Neural progenitor cell (in vitro differentiated cells): ENCODE results near the gene BMF. TPM values are rescaled to one million over a fixed set of nuclear protein-coding genes. Genes with fewer than 3 reads are reported as not detected.

Source experiments
- DNase-seq: peaks from one replicate; pipeline ENCODE4 v3.0.0-alpha.2; 2016; ENCODE audit warnings: low spot score
- H2AFZ ChIP-seq: fragments of 200-600 bp; sonication (generic); replicated peaks from 2 replicates; pipeline ENCODE4 v1.6.1; 2016; ENCODE audit warnings: antibody characterized with exemption
- H3F3A ChIP-seq: fragments of 200-600 bp; sonication (generic); 2 replicates; pipeline ENCODE4 v1.6.1; 2016; ENCODE audit warnings: antibody characterized with exemption, low read depth
- H3K27ac ChIP-seq: fragments of 200-600 bp; sonication (generic); 2 replicates; pipeline ENCODE4 v1.5.1; 2016; ENCODE audit warnings: mild to moderate bottlenecking
- H3K27me3 ChIP-seq: fragments of 200-600 bp; sonication (generic); 2 replicates; pipeline ENCODE4 v1.6.1; 2016; ENCODE audit warnings: mild to moderate bottlenecking, moderate library complexity
- H3K36me3 ChIP-seq: fragments of 200-600 bp; sonication (generic); 2 replicates; pipeline ENCODE4 v1.5.1; 2016
- H3K4me1 ChIP-seq: fragments of 200-600 bp; sonication (generic); 2 replicates; pipeline ENCODE4 v1.6.1; 2016; ENCODE audit warnings: mixed run types
- H3K4me2 ChIP-seq: fragments of 200-600 bp; sonication (generic); 2 replicates; pipeline ENCODE4 v1.6.1; 2016
- H3K4me3 ChIP-seq: fragments of 200-600 bp; sonication (generic); 2 replicates; pipeline ENCODE4 v1.5.1; 2016
- H3K79me2 ChIP-seq: fragments of 200-600 bp; sonication (generic); 2 replicates; pipeline ENCODE4 v1.6.1; 2016; ENCODE audit warnings: low read depth
- H3K9ac ChIP-seq: fragments of 200-600 bp; sonication (generic); 2 replicates; pipeline ENCODE4 v1.6.1; 2016
- H3K9me3 ChIP-seq: fragments of 200-600 bp; sonication (generic); 2 replicates; pipeline ENCODE4 v1.5.1; 2016; ENCODE audit warnings: low read depth
- H4K20me1 ChIP-seq: fragments of 200-600 bp; sonication (generic); 2 replicates; pipeline ENCODE4 v1.6.1; 2016; ENCODE audit warnings: low read depth
- H3K27ac Mint-ChIP-seq: 3 replicates; pipeline ENCODE4 v1.8.0; 2021; ENCODE audit warnings: mixed read lengths
- H3K27me3 Mint-ChIP-seq: 2 replicates; pipeline ENCODE4 v1.8.0; 2022; ENCODE audit warnings: low read depth, mild to moderate bottlenecking, inconsistent platforms, moderate library complexity, mixed read lengths; ENCODE audit not compliant: insufficient read depth
- H3K36me3 Mint-ChIP-seq: 3 replicates; pipeline ENCODE4 v1.8.0; 2021; ENCODE audit warnings: mixed read lengths
- H3K4me1 Mint-ChIP-seq: 3 replicates; pipeline ENCODE4 v1.8.0; 2021; ENCODE audit warnings: mixed read lengths
- H3K4me3 Mint-ChIP-seq: 3 replicates; pipeline ENCODE4 v1.8.0; 2021; ENCODE audit warnings: mild to moderate bottlenecking, moderate library complexity, mixed read lengths
- H3K9me3 Mint-ChIP-seq: 3 replicates; pipeline ENCODE4 v1.8.0; 2020; ENCODE audit warnings: mixed read lengths
- CTCF ChIP-seq: fragments of 200-600 bp; sonication (generic); IDR thresholded peaks from 2 replicates; pipeline ENCODE4 v1.5.1; 2017; ENCODE audit warnings: antibody characterized with exemption, mild to moderate bottlenecking
- EZH2 ChIP-seq: fragments of 200-600 bp; sonication (generic); IDR thresholded peaks from 2 replicates; pipeline ENCODE4 v1.6.1; 2017; ENCODE audit warnings: antibody characterized with exemption, mild to moderate bottlenecking, moderate library complexity
- EZH2phosphoT487 ChIP-seq: fragments of 200-600 bp; sonication (generic); IDR thresholded peaks from 2 replicates; pipeline ENCODE4 v1.6.1; 2017; ENCODE audit warnings: antibody characterized with exemption
- total RNA-seq: library from RNA; depleted of rRNA; stranded (reverse); fragments of >200 nt; gene quantifications from 2 replicates; pipeline ENCODE4 v1.2.3, GENCODE V29; 2015; ENCODE audit warnings: low replicate concordance

The BMF gene
- total RNA-seq, 1 donor from 2014 or later = 8.0 TPM

GRCh38 chr15:40070608-40071218, 38.0 kb downstream of the BMF start:
- Mint-ChIP-seq H3K9me3 (peaks cover 3% of the 10 kb centered on the region), H3K36me3 (peaks cover 2% of the 10 kb centered on the region), H3K4me3 (no peak overlapping the region), H3K4me1 (peaks cover 38% of the 10 kb centered on the region), H3K27me3 (peaks cover 5% of the 10 kb centered on the region), H3K27ac (no peak overlapping the region)
- Histone ChIP-seq H3K27ac (no peak overlapping the region), H3K79me2 (no peaks in the 10 kb centered on the region), H3K4me2 (no peak overlapping the region), H3K4me3 (no peak overlapping the region), H3K27me3 (no peaks in the 10 kb centered on the region), H2AFZ (no peak overlapping the region), H3K4me1 (peaks cover 29% of the 10 kb centered on the region), H3K36me3 (no peaks in the 10 kb centered on the region), H3K9me3 (no peaks in the 10 kb centered on the region), H3F3A (peaks cover 21% of the 10 kb centered on the region), H4K20me1 (peaks cover 8% of the 10 kb centered on the region), H3K9ac (no peak overlapping the region)
- TF ChIP-seq EZH2phosphoT487 (no peak), CTCF (no peak), EZH2 (no peak)
- no peak for DNase-seq

- Histone ChIP-seq H3K9me3 (no peaks in the 10 kb centered on the region), H3K36me3 (no peaks in the 10 kb centered on the region), H4K20me1 (peaks cover 8% of the 10 kb centered on the region), H3K4me2 (peak overlapping the region; percentile 66), H2AFZ (no peak overlapping the region), H3K9ac (no peak overlapping the region), H3F3A (peaks cover 21% of the 10 kb centered on the region), H3K4me3 (no peak overlapping the region), H3K79me2 (no peaks in the 10 kb centered on the region), H3K27ac (no peak overlapping the region), H3K27me3 (no peaks in the 10 kb centered on the region), H3K4me1 (peaks cover 29% of the 10 kb centered on the region)
- Mint-ChIP-seq H3K4me3 (peak overlapping the region; percentile 33), H3K9me3 (peaks cover 3% of the 10 kb centered on the region), H3K4me1 (peaks cover 34% of the 10 kb centered on the region), H3K27ac (peak overlapping the region; percentile 83), H3K36me3 (no peaks in the 10 kb centered on the region), H3K27me3 (peaks cover 5% of the 10 kb centered on the region)
- no peak for DNase-seq
- TF ChIP-seq CTCF = no peak
These were observed 38.5 kb downstream of the BMF start for GRCh38 chr15:40070166-40070557.

- peak overlapping the region; percentile 33 for H3K4me3 Mint-ChIP-seq
- H3K27ac ChIP-seq = no peak overlapping the region
- TF ChIP-seq EZH2phosphoT487 (no peak), EZH2 (no peak), CTCF (no peak)
- no peaks in the 10 kb centered on the region for H3K27me3 ChIP-seq
- H3K4me2 ChIP-seq = peak overlapping the region; percentile 66
- H3K79me2 ChIP-seq = no peaks in the 10 kb centered on the region
- H3K27ac Mint-ChIP-seq = peak overlapping the region; percentile 83
- DNase-seq = peak; percentile 87
- H3K9me3 ChIP-seq = no peaks in the 10 kb centered on the region
- peaks cover 33% of the 10 kb centered on the region for H3K4me1 Mint-ChIP-seq
- H3K9me3 Mint-ChIP-seq = peaks cover 3% of the 10 kb centered on the region
- no peak overlapping the region for H3K9ac ChIP-seq
- peaks cover 8% of the 10 kb centered on the region for H4K20me1 ChIP-seq
- H3K36me3 ChIP-seq = no peaks in the 10 kb centered on the region
- H3K36me3 Mint-ChIP-seq = no peaks in the 10 kb centered on the region
- H3K4me1 ChIP-seq = peaks cover 29% of the 10 kb centered on the region
- H2AFZ ChIP-seq = no peak overlapping the region
- no peak overlapping the region for H3K4me3 ChIP-seq
- H3F3A ChIP-seq = peaks cover 21% of the 10 kb centered on the region
- peaks cover 7% of the 10 kb centered on the region for H3K27me3 Mint-ChIP-seq
These were observed 39.2 kb downstream of the BMF start for GRCh38 chr15:40069178-40070165.
